ENCODE data around the gene PPME1. TPM values are rescaled to one million over a fixed set of nuclear protein-coding genes. Genes with fewer than 3 reads are reported as not detected.

PPME1 gene
- total RNA-seq, 1 donor from 2014 or later = 46.8 TPM

- DNase-seq (ENCODE audit: low read depth) = no peak
- no peak overlapping the region for H3K4me3 ChIP-seq (ENCODE audit: low read depth, low read length)
- TF ChIP-seq CTCF (conservative IDR thresholded peaks at IDR 0.05; ENCODE audit: low read depth, low read length) = no peak
These were observed 105.5 kb downstream of the PPME1 start for GRCh38 chr11:74276581-74276980.

- no peak for TF ChIP-seq CTCF (conservative IDR thresholded peaks at IDR 0.05; ENCODE audit: low read depth, low read length)
- DNase-seq (ENCODE audit: low read depth) = no peak
- H3K4me3 ChIP-seq (ENCODE audit: low read depth, low read length) = no peak overlapping the region
These were observed 107.0 kb downstream of the PPME1 start for GRCh38 chr11:74278103-74278502.

GRCh38 chr11:74278721-74279161, 107.7 kb downstream of the PPME1 start:
- DNase-seq (ENCODE audit: low read depth) = peak; percentile 62
- no peak overlapping the region for H3K4me3 ChIP-seq (ENCODE audit: low read depth, low read length)
- no peak for TF ChIP-seq CTCF (conservative IDR thresholded peaks at IDR 0.05; ENCODE audit: low read depth, low read length)

- H3K4me3 ChIP-seq (ENCODE audit: low read depth, low read length) = no peak overlapping the region
- DNase-seq (ENCODE audit: low read depth) = no peak
These were observed 108.2 kb downstream of the PPME1 start for GRCh38 chr11:74279256-74279655.

GRCh38 chr11:74280494-74280893, 109.4 kb downstream of the PPME1 start:
- DNase-seq (ENCODE audit: low read depth) = no peak
- H3K4me3 ChIP-seq (ENCODE audit: low read depth, low read length) = no peak overlapping the region
- TF ChIP-seq CTCF (conservative IDR thresholded peaks at IDR 0.05; ENCODE audit: low read depth, low read length) = no peak

More at GRCh38 chr11:74279256-74279655, 108.2 kb downstream of the PPME1 start:
- TF ChIP-seq CTCF (conservative IDR thresholded peaks at IDR 0.05; ENCODE audit: low read depth, low read length) = no peak

- H3K4me3 ChIP-seq (ENCODE audit: low read depth, low read length) = no peak overlapping the region
- no peak for DNase-seq (ENCODE audit: low read depth)
- no peak for TF ChIP-seq CTCF (conservative IDR thresholded peaks at IDR 0.05; ENCODE audit: low read depth, low read length)
These were observed 111.3 kb downstream of the PPME1 start for GRCh38 chr11:74282421-74282820.

GRCh38 chr11:74282914-74283371, 111.9 kb downstream of the PPME1 start:
- DNase-seq (ENCODE audit: low read depth) = no peak
- TF ChIP-seq CTCF (conservative IDR thresholded peaks at IDR 0.05; ENCODE audit: low read depth, low read length) = no peak
- H3K4me3 ChIP-seq (ENCODE audit: low read depth, low read length) = no peak overlapping the region
